A673 (cell line): ENCODE results near the gene HUS1B.

ENCODE experiments used
- CTCF ChIP-seq: fragments of 300-800, 200-600 bp; sonication (generic); conservative IDR thresholded peaks from 2 replicates; pipeline ENCODE4 v1.5.1; 2017; ENCODE audit warnings: low read depth, mild to moderate bottlenecking, antibody characterized with exemption, low read length, moderate library complexity, mixed read lengths
- EZH2 ChIP-seq: fragments of 200-600 bp; sonication (generic); IDR thresholded peaks from 2 replicates; pipeline ENCODE4 v1.6.1; 2017; ENCODE audit warnings: borderline replicate concordance, low read depth, mild to moderate bottlenecking, mixed read lengths, antibody characterized with exemption, low read length; ENCODE audit not compliant: poor library complexity, severe bottlenecking

GRCh38 chr6:626236-626635 lies 30.7 kb downstream of the HUS1B start:
- TF ChIP-seq CTCF (no peak), EZH2 (no peak)
